Stimulated activated CD4-positive, alpha-beta T cell treated with anti-CD3 and anti-CD28 coated beads, Interleukin-2, amount 100 ng/mL, for 48 hours (primary cell): ENCODE data around the gene NELL1.
"Not testable (repeated sequence)": the region's sequence is repeated elsewhere in the genome, so short reads cannot be mapped to it uniquely, and the experiment has no call there.

Source experiments
- DNase-seq, 2 donors: peaks; one replicate each; pipeline ENCODE4 v3.0.0-alpha.2; 2020

Gene NELL1

GRCh38 chr11:21132146-21132720 is 462.8 kb downstream of the NELL1 start:
- no peak for DNase-seq

GRCh38 chr11:21133244-21133643 is 463.9 kb downstream of the NELL1 start:
- no peak for DNase-seq

- no peak for DNase-seq
Observed at GRCh38 chr11:21133722-21134121, 464.3 kb downstream of the NELL1 start.

- DNase-seq = no peak
Observed at GRCh38 chr11:21137803-21138202, 468.4 kb downstream of the NELL1 start.

GRCh38 chr11:21141557-21141956 is 472.2 kb downstream of the NELL1 start:
- not testable (repeated sequence) for DNase-seq

GRCh38 chr11:21142007-21142406 is 472.6 kb downstream of the NELL1 start:
- DNase-seq = no peak

GRCh38 chr11:21144531-21144930 is 475.1 kb downstream of the NELL1 start:
- no peak for DNase-seq

GRCh38 chr11:21148376-21148775 is 479.0 kb downstream of the NELL1 start:
- DNase-seq = no peak

- no peak for DNase-seq
Observed at GRCh38 chr11:21160140-21160539, 490.8 kb downstream of the NELL1 start.

- no peak for DNase-seq
Observed at GRCh38 chr11:21169639-21170038, 500.3 kb downstream of the NELL1 start.

GRCh38 chr11:21173476-21173875 is 504.1 kb downstream of the NELL1 start:
- DNase-seq = no peak

GRCh38 chr11:21174781-21175180 is 505.4 kb downstream of the NELL1 start:
- no peak for DNase-seq

GRCh38 chr11:21177379-21177778 is 508.0 kb downstream of the NELL1 start:
- no peak for DNase-seq

GRCh38 chr11:21179770-21180169 is 510.4 kb downstream of the NELL1 start:
- DNase-seq = no peak

- DNase-seq = no peak
Observed at GRCh38 chr11:21180182-21180581, 510.8 kb downstream of the NELL1 start.

GRCh38 chr11:21185959-21186358 is 516.6 kb downstream of the NELL1 start:
- no peak for DNase-seq

GRCh38 chr11:21190181-21190580 is 520.8 kb downstream of the NELL1 start:
- no peak for DNase-seq

- DNase-seq = no peak
Observed at GRCh38 chr11:21195995-21196394, 526.6 kb downstream of the NELL1 start.

- no peak for DNase-seq
Observed at GRCh38 chr11:21198498-21198897, 529.1 kb downstream of the NELL1 start.

- no peak for DNase-seq
Observed at GRCh38 chr11:21205205-21205604, 535.8 kb downstream of the NELL1 start.

- no peak for DNase-seq
Observed at GRCh38 chr11:21225860-21226259, 556.5 kb downstream of the NELL1 start.

GRCh38 chr11:21229224-21229623 is 559.8 kb downstream of the NELL1 start:
- DNase-seq = no peak

- DNase-seq = no peak
Observed at GRCh38 chr11:21250196-21250595, 580.8 kb downstream of the NELL1 start.

- DNase-seq = no peak
Observed at GRCh38 chr11:21254055-21254454, 584.7 kb downstream of the NELL1 start.

- DNase-seq = no peak
Observed at GRCh38 chr11:21254790-21255189, 585.4 kb downstream of the NELL1 start.

- DNase-seq = no peak
Observed at GRCh38 chr11:21257461-21257860, 588.1 kb downstream of the NELL1 start.
